HepG2 (cell line): ENCODE measurements around the gene DUSP16.
"Not testable (repeated sequence)": the region's sequence is repeated elsewhere in the genome, so short reads cannot be mapped to it uniquely, and the experiment has no call there.

Experiments
- CEBPG ChIP-seq: IDR thresholded peaks from 2 replicates; pipeline ENCODE4 v1.6.1; 2016
- EZH2 ChIP-seq: conservative IDR thresholded peaks from 2 replicates; pipeline ENCODE4 v1.6.1; 2012; ENCODE audit warnings: mild to moderate bottlenecking, low read depth, low read length, moderate library complexity
- HHEX ChIP-seq: IDR thresholded peaks from 2 replicates; pipeline ENCODE4 v1.6.1; 2016; ENCODE audit warnings: control low read depth
- POLR2A ChIP-seq, 2 experiments: IDR thresholded peaks; 2 replicates each; pipeline ENCODE4 v1.6.1; 2011; ENCODE audit warnings: low read depth in 2 of 2, low read length in 2 of 2, mild to moderate bottlenecking in 1 of 2, moderate library complexity in 1 of 2; ENCODE audit not compliant: insufficient read depth in 1 of 2
- RNF2 ChIP-seq: fragments of 450-650 bp; conservative IDR thresholded peaks from 2 replicates; pipeline ENCODE4 v1.6.1; 2016; ENCODE audit warnings: low read depth
- SIN3A ChIP-seq: IDR thresholded peaks from 2 replicates; pipeline ENCODE4 v1.6.1; 2011; ENCODE audit warnings: low read depth, mild to moderate bottlenecking, control low read depth, low read length, borderline replicate concordance
- TAF1 ChIP-seq: sonication (generic); formaldehyde crosslinking; IDR thresholded peaks from 2 replicates; pipeline ENCODE4 v1.4.0; 2020; ENCODE audit warnings: missing genetic modification reagents
- ZKSCAN1 ChIP-seq: fragments of 150-350 bp; IDR thresholded peaks from 2 replicates; pipeline ENCODE4 v1.6.1; 2014; ENCODE audit warnings: low read length
- ZNF274 ChIP-seq: sonication (generic); formaldehyde crosslinking; IDR thresholded peaks from 2 replicates; pipeline ENCODE4 v1.5.1; 2020; ENCODE audit warnings: mild to moderate bottlenecking, missing genetic modification reagents
- ZNF761 ChIP-seq: sonication (generic); formaldehyde crosslinking; conservative IDR thresholded peaks from 2 replicates; pipeline ENCODE4 v1.4.0; 2020; ENCODE audit warnings: mild to moderate bottlenecking, missing genetic modification reagents
- TF ChIP-seq, protein P1 (sequence below): sonication (generic); formaldehyde crosslinking; IDR thresholded peaks from 2 replicates; pipeline ENCODE4 v1.5.0; 2020; ENCODE audit warnings: mild to moderate bottlenecking, missing genetic modification reagents, moderate library complexity
- TF ChIP-seq, protein P2 (sequence below): sonication (generic); formaldehyde crosslinking; IDR thresholded peaks from 2 replicates; pipeline ENCODE4 v1.4.0; 2020; ENCODE audit warnings: missing genetic modification reagents, mild to moderate bottlenecking, borderline replicate concordance

DNA sequence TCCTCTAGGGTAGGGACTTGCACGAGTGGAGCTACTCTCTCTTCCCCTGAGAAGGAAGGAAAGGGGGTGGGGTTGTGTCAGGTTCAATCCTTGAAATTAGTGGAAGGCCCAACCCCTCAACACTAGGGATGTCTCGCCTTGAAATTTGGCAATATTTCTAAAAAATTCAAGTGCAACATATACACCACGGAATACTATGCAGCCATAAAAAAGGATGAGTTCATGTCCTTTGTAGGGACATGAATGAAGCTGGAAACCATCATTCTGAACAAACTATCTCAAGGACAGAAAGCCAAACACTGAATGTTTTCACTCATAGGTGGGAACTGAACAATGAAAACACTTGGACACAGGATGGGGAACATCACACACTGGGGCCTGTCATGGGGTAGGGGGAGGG lies 33.9 kb upstream of the DUSP16 start:
- not testable (repeated sequence) for TF ChIP-seq HHEX (CRISPR knock-in tag); TAF1 (CRISPR knock-in tag); ZKSCAN1; POLR2A (IDR thresholded peaks at IDR 0.05; ENCODE audit: insufficient read depth in 1 of 2, low read depth in 2 of 2, low read length in 2 of 2); ZNF274 (CRISPR knock-in tag); EZH2; ZNF761; RNF2; CEBPG (CRISPR knock-in tag); SIN3A
- TF ChIP-seq, protein P1, sequence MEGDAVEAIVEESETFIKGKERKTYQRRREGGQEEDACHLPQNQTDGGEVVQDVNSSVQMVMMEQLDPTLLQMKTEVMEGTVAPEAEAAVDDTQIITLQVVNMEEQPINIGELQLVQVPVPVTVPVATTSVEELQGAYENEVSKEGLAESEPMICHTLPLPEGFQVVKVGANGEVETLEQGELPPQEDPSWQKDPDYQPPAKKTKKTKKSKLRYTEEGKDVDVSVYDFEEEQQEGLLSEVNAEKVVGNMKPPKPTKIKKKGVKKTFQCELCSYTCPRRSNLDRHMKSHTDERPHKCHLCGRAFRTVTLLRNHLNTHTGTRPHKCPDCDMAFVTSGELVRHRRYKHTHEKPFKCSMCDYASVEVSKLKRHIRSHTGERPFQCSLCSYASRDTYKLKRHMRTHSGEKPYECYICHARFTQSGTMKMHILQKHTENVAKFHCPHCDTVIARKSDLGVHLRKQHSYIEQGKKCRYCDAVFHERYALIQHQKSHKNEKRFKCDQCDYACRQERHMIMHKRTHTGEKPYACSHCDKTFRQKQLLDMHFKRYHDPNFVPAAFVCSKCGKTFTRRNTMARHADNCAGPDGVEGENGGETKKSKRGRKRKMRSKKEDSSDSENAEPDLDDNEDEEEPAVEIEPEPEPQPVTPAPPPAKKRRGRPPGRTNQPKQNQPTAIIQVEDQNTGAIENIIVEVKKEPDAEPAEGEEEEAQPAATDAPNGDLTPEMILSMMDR (CRISPR knock-in tag), result not testable (repeated sequence)
- TF ChIP-seq, protein P2, sequence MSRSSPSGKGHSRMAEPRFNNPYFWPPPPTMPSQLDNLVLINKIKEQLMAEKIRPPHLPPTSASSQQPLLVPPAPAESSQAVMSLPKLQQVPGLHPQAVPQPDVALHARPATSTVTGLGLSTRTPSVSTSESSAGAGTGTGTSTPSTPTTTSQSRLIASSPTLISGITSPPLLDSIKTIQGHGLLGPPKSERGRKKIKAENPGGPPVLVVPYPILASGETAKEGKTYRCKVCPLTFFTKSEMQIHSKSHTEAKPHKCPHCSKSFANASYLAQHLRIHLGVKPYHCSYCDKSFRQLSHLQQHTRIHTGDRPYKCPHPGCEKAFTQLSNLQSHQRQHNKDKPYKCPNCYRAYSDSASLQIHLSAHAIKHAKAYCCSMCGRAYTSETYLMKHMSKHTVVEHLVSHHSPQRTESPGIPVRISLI (CRISPR knock-in tag), result not testable (repeated sequence)
